PC-3 (cell line): Measurements from ENCODE around the gene GALNT10. TPM values are rescaled to one million over a fixed set of nuclear protein-coding genes. Genes with fewer than 3 reads are reported as not detected.

Source experiments
- ATAC-seq: fragments of 200-7000 bp; cut with Tn5 transposase; 2 replicates; pipeline ENCODE4 v1.9.1; 2020; ENCODE audit warnings: mild to moderate bottlenecking, moderate library complexity
- BruUV-seq: library from RNA; stranded (reverse); fragments of 400-500 nt; replicated peaks from 2 replicates; lab custom pipeline; 2021; lab: Mats Ljungman, UMichigan
- CTCF ChIA-PET: fragments of 300-600 bp; sonication (Branson Sonifier 250); formaldehyde crosslinking; loops from one replicate; lab custom pipeline; 2022; ENCODE audit warnings: antibody characterized with exemption; lab: Charles Lee
- POLR2A ChIA-PET: fragments of 300-600 bp; sonication (Branson Sonifier 250); formaldehyde crosslinking; loops from one replicate; lab custom pipeline; 2022; ENCODE audit warnings: antibody characterized with exemption; ENCODE audit not compliant: unreplicated experiment; lab: Charles Lee
- DNase-seq: peaks from one replicate; pipeline ENCODE4 v3.0.0-alpha.2; 2015
- H2AFZ ChIP-seq: fragments of 300-600 bp; sonication (generic); 2 replicates; pipeline ENCODE4 v1.6.0; 2016; ENCODE audit warnings: antibody characterized with exemption, low read length
- H3F3A ChIP-seq: fragments of 300-600 bp; sonication (generic); one replicate; pipeline ENCODE4 v1.6.0; 2017; ENCODE audit warnings: antibody characterized with exemption, low read length, control low read depth, mild to moderate bottlenecking; ENCODE audit not compliant: unreplicated experiment
- H3K27ac ChIP-seq: fragments of 300-600 bp; sonication (generic); 2 replicates; pipeline ENCODE4 v1.5.1; 2016; ENCODE audit warnings: mild to moderate bottlenecking, low read length
- H3K27me3 ChIP-seq: fragments of 300-600 bp; sonication (generic); 2 replicates; pipeline ENCODE4 v1.6.1; 2016; ENCODE audit warnings: low read length, mixed read lengths
- H3K36me3 ChIP-seq: fragments of 300-600 bp; sonication (generic); 2 replicates; pipeline ENCODE4 v1.6.1; 2016; ENCODE audit warnings: low read depth, mixed run types, low read length, mixed read lengths
- H3K4me1 ChIP-seq: fragments of 300-600 bp; sonication (generic); 2 replicates; pipeline ENCODE4 v1.5.1; 2016; ENCODE audit warnings: low read length; ENCODE audit not compliant: insufficient read depth
- H3K4me2 ChIP-seq: fragments of 300-600 bp; sonication (generic); 2 replicates; pipeline ENCODE4 v1.6.0; 2016; ENCODE audit warnings: low read length
- H3K4me3 ChIP-seq: fragments of 300-600 bp; sonication (generic); 2 replicates; pipeline ENCODE4 v1.5.1; 2016; ENCODE audit warnings: mild to moderate bottlenecking, low read length, mixed read lengths
- H3K79me2 ChIP-seq: fragments of 300-600 bp; sonication (generic); 2 replicates; pipeline ENCODE4 v1.6.1; 2017; ENCODE audit warnings: low read length, mixed read lengths
- H3K9ac ChIP-seq: fragments of 300-600 bp; sonication (generic); 2 replicates; pipeline ENCODE4 v1.6.0; 2016; ENCODE audit warnings: mild to moderate bottlenecking, low read length
- H3K9me2 ChIP-seq: fragments of 300-600 bp; sonication (generic); replicated peaks from 2 replicates; pipeline ENCODE4 v1.6.1; 2016; ENCODE audit warnings: mixed run types, low read length, mixed read lengths
- H3K9me3 ChIP-seq: fragments of 300-600 bp; sonication (generic); 2 replicates; pipeline ENCODE4 v1.6.1; 2016; ENCODE audit warnings: low read length, mixed read lengths
- H4K20me1 ChIP-seq: fragments of 300-600 bp; sonication (generic); 2 replicates; pipeline ENCODE4 v1.6.1; 2016; ENCODE audit warnings: low read length, mixed read lengths
- EZH2 ChIP-seq: fragments of 300-600 bp; sonication (generic); IDR thresholded peaks from one replicate; pipeline ENCODE4 v1.6.1; 2017; ENCODE audit warnings: antibody characterized with exemption, mild to moderate bottlenecking, low read length; ENCODE audit not compliant: unreplicated experiment
- EZH2phosphoT487 ChIP-seq: fragments of 300-600 bp; sonication (generic); IDR thresholded peaks from 2 replicates; pipeline ENCODE4 v1.6.1; 2018; ENCODE audit warnings: mild to moderate bottlenecking, antibody characterized with exemption, low read length, borderline replicate concordance
- intact Hi-C: fragments of 100-400 bp; cut with micrococcal nuclease; formaldehyde crosslinking; loops from 2 replicates; pipeline ENCODE4 v1.9.0; 2023
- total RNA-seq: library from RNA; depleted of rRNA; stranded (reverse); fragments of >200 nt; gene quantifications from 2 replicates; pipeline ENCODE4 v1.2.3, GENCODE V29; 2014
- TF ChIP-seq, protein P1 (sequence below): fragments of 300-600 bp; sonication (generic); conservative IDR thresholded peaks from 2 replicates; pipeline ENCODE4 v1.5.1; 2017; ENCODE audit warnings: antibody characterized with exemption, low read depth, mild to moderate bottlenecking, low read length

Gene GALNT10
- total RNA-seq, 1 experiment from 2014 or later = 46.2 TPM

DNA sequence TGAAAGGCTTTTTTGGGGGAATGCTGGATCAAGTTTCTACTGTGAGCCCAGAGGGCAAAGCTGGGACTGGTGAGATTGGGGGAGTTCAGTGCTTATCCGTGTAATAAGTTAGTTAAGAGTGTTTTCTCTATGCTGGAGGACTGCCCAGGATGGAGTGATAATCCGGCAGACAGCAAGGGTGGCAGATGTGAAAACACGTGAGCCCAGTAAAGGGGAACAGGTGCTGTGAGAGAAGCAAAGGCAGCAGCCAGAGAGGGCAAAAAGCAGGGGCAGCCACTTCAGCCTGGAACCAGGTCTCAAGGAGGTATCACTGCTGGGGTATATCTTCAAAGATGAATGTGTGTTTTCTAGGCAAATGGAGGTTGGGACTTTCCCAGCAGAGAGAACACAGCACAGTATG is 53.9 kb downstream of the GALNT10 start:
- H3K27me3 ChIP-seq = no peaks in the 10 kb centered on the region
- no peaks in the 10 kb centered on the region for H3K9me2 ChIP-seq
- no peaks in the 10 kb centered on the region for H3F3A ChIP-seq
- H3K4me2 ChIP-seq = no peak overlapping the region
- no peak for DNase-seq
- no peaks in the 10 kb centered on the region for H4K20me1 ChIP-seq
- no peaks in the 10 kb centered on the region for H3K36me3 ChIP-seq
- intact Hi-C loops = no loop called here
- no peak overlapping the region for H2AFZ ChIP-seq
- TF ChIP-seq EZH2phosphoT487 (no peak), EZH2 (no peak)
- TF ChIP-seq, protein P1, sequence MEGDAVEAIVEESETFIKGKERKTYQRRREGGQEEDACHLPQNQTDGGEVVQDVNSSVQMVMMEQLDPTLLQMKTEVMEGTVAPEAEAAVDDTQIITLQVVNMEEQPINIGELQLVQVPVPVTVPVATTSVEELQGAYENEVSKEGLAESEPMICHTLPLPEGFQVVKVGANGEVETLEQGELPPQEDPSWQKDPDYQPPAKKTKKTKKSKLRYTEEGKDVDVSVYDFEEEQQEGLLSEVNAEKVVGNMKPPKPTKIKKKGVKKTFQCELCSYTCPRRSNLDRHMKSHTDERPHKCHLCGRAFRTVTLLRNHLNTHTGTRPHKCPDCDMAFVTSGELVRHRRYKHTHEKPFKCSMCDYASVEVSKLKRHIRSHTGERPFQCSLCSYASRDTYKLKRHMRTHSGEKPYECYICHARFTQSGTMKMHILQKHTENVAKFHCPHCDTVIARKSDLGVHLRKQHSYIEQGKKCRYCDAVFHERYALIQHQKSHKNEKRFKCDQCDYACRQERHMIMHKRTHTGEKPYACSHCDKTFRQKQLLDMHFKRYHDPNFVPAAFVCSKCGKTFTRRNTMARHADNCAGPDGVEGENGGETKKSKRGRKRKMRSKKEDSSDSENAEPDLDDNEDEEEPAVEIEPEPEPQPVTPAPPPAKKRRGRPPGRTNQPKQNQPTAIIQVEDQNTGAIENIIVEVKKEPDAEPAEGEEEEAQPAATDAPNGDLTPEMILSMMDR = no peak
- no peaks in the 10 kb centered on the region for H3K4me1 ChIP-seq
- CTCF ChIA-PET = no interaction called here
- H3K9ac ChIP-seq = no peak overlapping the region
- no TSS peak for BruUV-seq
- ATAC-seq = no peak
- peaks cover 13% of the 10 kb centered on the region; the same call in 1 of the 2 replicates for H3K79me2 ChIP-seq
- H3K9me3 ChIP-seq = no peaks in the 10 kb centered on the region
- POLR2A ChIA-PET = no interaction called here
- no peak overlapping the region for H3K4me3 ChIP-seq
- no peak overlapping the region for H3K27ac ChIP-seq

DNA sequence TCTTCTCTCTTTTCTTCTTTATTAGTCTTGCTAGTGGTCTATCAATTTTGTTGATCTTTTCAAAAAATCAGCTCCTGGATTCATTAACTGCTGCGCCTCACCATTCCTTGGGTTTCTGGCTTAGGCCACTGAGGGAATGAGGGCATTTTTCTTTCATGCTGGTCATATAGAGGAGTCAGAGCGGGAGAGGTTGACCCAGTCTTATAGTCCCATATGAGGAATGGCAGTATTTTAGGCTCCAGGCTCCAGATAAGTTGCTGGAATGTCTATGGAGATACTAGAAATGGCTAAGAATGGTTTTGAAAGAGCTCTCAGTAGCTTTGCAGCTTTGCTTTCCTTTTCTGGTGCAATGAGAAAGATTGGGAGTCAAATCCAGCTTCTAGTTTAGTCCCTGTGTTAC is 58.2 kb downstream of the GALNT10 start:
- BruUV-seq = no TSS peak
- CTCF ChIA-PET = no interaction called here

DNA sequence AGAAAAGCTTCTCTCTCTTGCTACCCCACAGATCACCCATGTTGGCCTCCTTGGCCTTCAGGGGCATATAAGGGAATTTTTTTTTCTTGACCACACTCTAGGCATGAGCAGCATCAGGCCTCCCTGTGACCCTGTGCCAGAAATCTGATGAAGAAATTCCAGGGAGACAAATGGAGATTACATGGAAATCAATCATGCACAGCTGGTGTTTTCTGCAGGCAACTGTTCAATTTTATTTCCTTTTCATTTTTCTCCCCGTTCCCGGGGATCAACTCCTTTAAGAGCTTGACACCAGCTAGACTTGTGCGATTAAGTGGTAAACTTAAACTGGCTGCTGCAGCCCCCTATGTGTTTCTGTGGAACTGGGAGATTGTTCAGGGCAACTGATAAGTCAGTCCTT is 59.3 kb downstream of the GALNT10 start:
- TF ChIP-seq EZH2 = no peak
- H3K27me3 ChIP-seq = no peaks in the 10 kb centered on the region
- intact Hi-C loops = no loop called here
- no peaks in the 10 kb centered on the region for H3K4me1 ChIP-seq
- no peaks in the 10 kb centered on the region for H3F3A ChIP-seq
- no peak overlapping the region for H3K4me3 ChIP-seq
- no TSS peak for BruUV-seq
- H3K4me2 ChIP-seq = no peak overlapping the region
- no peaks in the 10 kb centered on the region for H3K9me2 ChIP-seq
- ATAC-seq = no peak
- no peak overlapping the region for H2AFZ ChIP-seq
- H4K20me1 ChIP-seq = no peaks in the 10 kb centered on the region
- DNase-seq = no peak
- POLR2A ChIA-PET = no interaction called here
- no peaks in the 10 kb centered on the region for H3K36me3 ChIP-seq
- H3K79me2 ChIP-seq = peaks cover 13% of the 10 kb centered on the region; the same call in 1 of the 2 replicates
- no peaks in the 10 kb centered on the region for H3K9me3 ChIP-seq
- no peak overlapping the region for H3K9ac ChIP-seq
- CTCF ChIA-PET = no interaction called here
- H3K27ac ChIP-seq = no peak overlapping the region

More for the DNA sequence above, 58.2 kb downstream of the GALNT10 start:
- no peaks in the 10 kb centered on the region for H3F3A ChIP-seq
- no peaks in the 10 kb centered on the region for H3K9me2 ChIP-seq
- no peaks in the 10 kb centered on the region for H3K27me3 ChIP-seq
- H4K20me1 ChIP-seq = no peaks in the 10 kb centered on the region
- H3K9me3 ChIP-seq = no peaks in the 10 kb centered on the region
- ATAC-seq = no peak
- H3K4me1 ChIP-seq = no peaks in the 10 kb centered on the region
- no peaks in the 10 kb centered on the region for H3K36me3 ChIP-seq
- intact Hi-C loops = no loop called here
- no peak overlapping the region for H3K9ac ChIP-seq
- no peak overlapping the region for H3K4me3 ChIP-seq
- no peak overlapping the region for H2AFZ ChIP-seq
- peaks cover 13% of the 10 kb centered on the region; the same call in 1 of the 2 replicates for H3K79me2 ChIP-seq
- TF ChIP-seq, protein P1 = no peak
- no peak for TF ChIP-seq EZH2phosphoT487
- TF ChIP-seq EZH2 = no peak
- no peak overlapping the region for H3K4me2 ChIP-seq
- POLR2A ChIA-PET = no interaction called here
- no peak for DNase-seq
- H3K27ac ChIP-seq = no peak overlapping the region
